Fibroblast of skin of abdomen (primary cell): ENCODE results near the gene ECE2.

ENCODE experiments used
- DNase-seq: peaks from one replicate; pipeline ENCODE4 v3.0.0-alpha.2; 2013

ECE2 gene

GRCh38 chr3:184240384-184241140 is 35.3 kb upstream of the ECE2 start:
- peak; percentile 29 for DNase-seq

GRCh38 chr3:184241141-184241446 is 34.7 kb upstream of the ECE2 start:
- DNase-seq, result no peak

- DNase-seq, result no peak
Observed at GRCh38 chr3:184241447-184242296, 34.1 kb upstream of the ECE2 start.

GRCh38 chr3:184242297-184242685 is 33.5 kb upstream of the ECE2 start:
- DNase-seq, result no peak

GRCh38 chr3:184248454-184249411 is 27.1 kb upstream of the ECE2 start, which contains the start of gene ALG3:
ALG3 (minus strand) TSS chr3:184248962; CDS start chr3:184248940, 22 bp downstream.
- DNase-seq, result peak; percentile 87

GRCh38 chr3:184249412-184250166 is 26.2 kb upstream of the ECE2 start, which contains the start of gene EEF1AKMT4:
EEF1AKMT4 (plus strand) TSS chr3:184249672; CDS start chr3:184249695, 23 bp downstream.
- peak; percentile 98 for DNase-seq

- DNase-seq, result peak; percentile 82
Observed at GRCh38 chr3:184250167-184250828, 25.5 kb upstream of the ECE2 start.

GRCh38 chr3:184255291-184256039 is 20.4 kb upstream of the ECE2 start:
- DNase-seq, result no peak

- DNase-seq, result no peak
Observed at GRCh38 chr3:184257083-184257915, 18.5 kb upstream of the ECE2 start.

- no peak for DNase-seq
Observed at GRCh38 chr3:184258926-184259325, 16.9 kb upstream of the ECE2 start.

GRCh38 chr3:184259396-184259877 is 16.4 kb upstream of the ECE2 start:
- DNase-seq, result no peak

GRCh38 chr3:184259878-184260723 is 15.7 kb upstream of the ECE2 start:
- peak; percentile 21 for DNase-seq

- no peak for DNase-seq
Observed at GRCh38 chr3:184260724-184261269, 15.0 kb upstream of the ECE2 start.

- peak; percentile 35 for DNase-seq
Observed at GRCh38 chr3:184261270-184261853, 14.5 kb upstream of the ECE2 start, which contains the start of gene CAMK2N2. CAMK2N2 (minus strand) TSS chr3:184261553; CDS start chr3:184261285, 268 bp downstream.

GRCh38 chr3:184261854-184262763 is 13.7 kb upstream of the ECE2 start:
- DNase-seq, result no peak

GRCh38 chr3:184262764-184263179 is 13.1 kb upstream of the ECE2 start:
- no peak for DNase-seq
